Skeletal muscle tissue (tissue), 4 donors: ENCODE results near the gene PACRG. TPM values are rescaled to one million over a fixed set of nuclear protein-coding genes. Genes with fewer than 3 reads are reported as not detected.

Experiments used
- H3K27ac ChIP-seq: one replicate; pipeline ENCODE4 v1.7.0; 2013; ENCODE audit warnings: mild to moderate bottlenecking, low read depth, low read length, inconsistent platforms
- H3K27me3 ChIP-seq, 3 donors: one replicate each; pipeline ENCODE4 v1.7.0; 2013; ENCODE audit warnings: low read length in 3 of 3; ENCODE audit not compliant: control insufficient read depth in 3 of 3, insufficient read depth in 3 of 3
- H3K36me3 ChIP-seq, 3 donors: one replicate each; pipeline ENCODE4 v1.7.0; 2013; ENCODE audit warnings: low read length in 3 of 3; ENCODE audit not compliant: control insufficient read depth in 3 of 3, insufficient read depth in 3 of 3
- H3K4me1 ChIP-seq, 3 donors: one replicate each; pipeline ENCODE4 v1.7.0; 2013; ENCODE audit warnings: low read length in 3 of 3, mild to moderate bottlenecking in 3 of 3; ENCODE audit not compliant: control insufficient read depth in 3 of 3, insufficient read depth in 3 of 3
- H3K4me3 ChIP-seq, 3 donors: one replicate each; pipeline ENCODE4 v1.7.0; 2013; ENCODE audit warnings: low read length in 3 of 3
- H3K9ac ChIP-seq, 3 donors: one replicate each; pipeline ENCODE4 v1.7.0; 2013; ENCODE audit warnings: low read length in 3 of 3, mild to moderate bottlenecking in 3 of 3, moderate library complexity in 2 of 3, low read depth in 1 of 3
- H3K9me3 ChIP-seq, 3 donors: one replicate each; pipeline ENCODE4 v1.7.0; 2013; ENCODE audit warnings: low read length in 3 of 3; ENCODE audit not compliant: control insufficient read depth in 3 of 3
- total RNA-seq: library from RNA; depleted of rRNA; stranded (reverse); fragments of >200 nt; gene quantifications from one replicate; pipeline ENCODE4 v1.2.3, GENCODE V29; 2014
- donor health status: Osteomylitis.

The PACRG gene
- total RNA-seq, 1 donor from 2014 or later = 1.0 TPM

DNA sequence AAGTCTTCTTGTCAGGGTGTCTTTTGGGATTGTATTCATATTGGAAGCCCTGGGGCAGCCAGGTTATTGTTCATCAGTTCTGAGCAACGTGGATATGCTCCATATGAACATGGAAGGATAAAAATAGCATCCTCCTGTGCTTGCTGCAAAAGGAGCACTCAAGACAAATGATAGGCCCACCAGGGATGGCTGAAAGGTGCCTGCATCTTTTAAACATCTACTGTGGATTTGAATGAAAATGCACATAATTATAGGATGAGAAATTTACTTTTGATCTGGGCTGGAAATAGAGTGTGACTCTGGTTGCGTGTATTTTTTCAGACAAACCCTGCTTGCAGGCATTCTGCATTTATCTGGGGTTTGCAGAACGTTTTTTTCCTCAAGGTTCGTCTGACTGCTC lies 299.1 kb downstream of the PACRG start:
- Histone ChIP-seq H3K9me3 (peaks cover 0 to 5% (median 4%) of the 10 kb centered on the region in 3 donors), H3K4me1 (no peaks in the 10 kb centered on the region), H3K27ac (no peak overlapping the region), H3K36me3 (no peaks in the 10 kb centered on the region), H3K9ac (no peak overlapping the region), H3K27me3 (no peaks in the 10 kb centered on the region), H3K4me3 (no peak overlapping the region)

DNA sequence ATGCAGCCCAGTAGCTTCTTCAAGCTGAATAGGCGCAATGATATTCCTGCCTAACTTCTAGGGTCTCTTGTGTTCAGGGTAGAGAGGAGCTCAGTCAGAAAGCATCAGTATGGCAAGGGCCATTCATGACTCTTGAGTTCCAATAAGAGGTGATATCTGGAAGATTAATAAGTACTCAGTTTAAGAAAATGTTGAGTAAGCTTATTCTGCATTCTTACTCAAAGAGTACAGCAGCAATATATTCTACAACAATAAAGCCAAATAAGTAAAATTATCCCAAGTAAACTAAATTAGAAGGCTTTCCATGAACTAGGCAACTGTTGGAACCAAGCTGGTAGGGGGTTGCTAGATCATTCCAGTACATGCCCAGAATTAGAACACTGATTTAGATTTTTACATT lies 303.2 kb downstream of the PACRG start:
- Histone ChIP-seq H3K4me3 (no peak overlapping the region), H3K27ac (no peak overlapping the region)

GRCh38 chr6:163031931-163032330 lies 304.2 kb downstream of the PACRG start:
- Histone ChIP-seq H3K27ac (no peak overlapping the region), H3K36me3 (no peaks in the 10 kb centered on the region)

More for the DNA sequence above, 303.2 kb downstream of the PACRG start:
- H3K36me3 ChIP-seq = no peaks in the 10 kb centered on the region
- no peak overlapping the region for H3K9ac ChIP-seq
- no peaks in the 10 kb centered on the region for H3K4me1 ChIP-seq
- no peaks in the 10 kb centered on the region for H3K9me3 ChIP-seq
- no peaks in the 10 kb centered on the region for H3K27me3 ChIP-seq

GRCh38 chr6:163036160-163036645 lies 308.4 kb downstream of the PACRG start:
- Histone ChIP-seq H3K9me3 (no peaks in the 10 kb centered on the region), H3K9ac (no peak overlapping the region), H3K36me3 (no peaks in the 10 kb centered on the region), H3K4me1 (no peaks in the 10 kb centered on the region), H3K27ac (no peak overlapping the region), H3K4me3 (no peak overlapping the region), H3K27me3 (no peaks in the 10 kb centered on the region)

More at GRCh38 chr6:163031931-163032330, 304.2 kb downstream of the PACRG start:
- Histone ChIP-seq H3K4me1 (no peaks in the 10 kb centered on the region), H3K9me3 (no peaks in the 10 kb centered on the region), H3K27me3 (no peaks in the 10 kb centered on the region), H3K9ac (no peak overlapping the region), H3K4me3 (no peak overlapping the region)

DNA sequence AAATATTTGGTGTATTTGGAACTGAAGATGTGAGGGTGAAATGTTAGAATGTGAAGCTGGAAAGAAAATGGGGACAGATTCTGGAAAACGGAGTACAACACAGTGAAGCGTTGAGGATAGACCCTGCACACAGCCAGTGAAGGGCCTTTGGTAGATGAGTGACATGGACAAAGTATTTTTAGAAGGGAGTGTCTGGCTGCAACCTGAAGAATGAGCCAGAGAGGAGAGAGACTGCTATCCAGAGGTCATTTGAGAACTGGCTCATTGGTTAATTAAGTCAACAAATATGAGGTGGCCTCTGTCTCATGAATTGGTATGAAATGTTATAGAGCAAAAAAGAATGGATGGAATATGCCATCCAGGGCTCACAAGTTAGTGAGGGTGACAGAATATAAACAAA lies 310.5 kb downstream of the PACRG start:
- Histone ChIP-seq H3K36me3 (no peaks in the 10 kb centered on the region), H3K27ac (no peak overlapping the region), H3K27me3 (no peaks in the 10 kb centered on the region), H3K4me1 (no peaks in the 10 kb centered on the region), H3K9me3 (no peaks in the 10 kb centered on the region), H3K9ac (no peak overlapping the region), H3K4me3 (no peak overlapping the region)

GRCh38 chr6:163048345-163048744 lies 320.6 kb downstream of the PACRG start:
- Histone ChIP-seq H3K36me3 (no peaks in the 10 kb centered on the region), H3K4me3 (no peak overlapping the region), H3K9me3 (no peaks in the 10 kb centered on the region), H3K9ac (no peak overlapping the region), H3K27ac (no peak overlapping the region), H3K27me3 (no peaks in the 10 kb centered on the region), H3K4me1 (no peaks in the 10 kb centered on the region)

DNA sequence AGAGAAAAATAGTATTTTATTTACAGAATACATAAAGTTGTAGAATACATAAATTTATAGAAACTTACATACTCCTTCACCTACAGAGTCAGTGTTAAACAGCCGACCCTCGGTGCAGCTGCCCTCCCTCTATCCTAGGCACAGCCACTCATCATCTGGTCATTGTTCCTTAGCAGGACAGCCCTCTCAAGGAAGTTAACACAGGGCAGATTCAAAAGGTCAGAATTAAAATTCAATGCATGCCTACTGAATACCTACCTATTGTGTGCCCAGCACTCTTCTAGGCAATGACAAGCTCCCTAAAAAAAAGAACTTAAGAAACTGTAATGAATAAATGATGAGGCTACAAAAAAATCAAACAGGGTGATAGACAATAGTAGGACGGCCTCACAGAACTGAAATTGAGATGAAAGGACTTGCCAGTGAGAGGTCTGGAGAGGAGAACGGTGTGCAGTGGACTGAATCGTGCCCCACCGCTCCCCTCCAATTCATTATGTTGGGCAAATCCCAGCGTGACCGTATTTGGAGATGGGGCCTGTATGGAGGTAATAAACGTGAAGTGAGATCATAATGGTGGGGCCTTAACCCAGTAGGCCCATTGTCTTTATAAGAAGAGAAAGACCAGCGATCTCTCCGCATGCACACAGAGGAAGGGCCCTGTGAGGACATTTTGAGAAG lies 326.0 kb downstream of the PACRG start:
- no peaks in the 10 kb centered on the region for H3K9me3 ChIP-seq
- no peaks in the 10 kb centered on the region for H3K27me3 ChIP-seq
- no peak overlapping the region for H3K27ac ChIP-seq
- H3K4me1 ChIP-seq = no peaks in the 10 kb centered on the region
- no peak overlapping the region for H3K4me3 ChIP-seq
- H3K36me3 ChIP-seq = no peaks in the 10 kb centered on the region
- H3K9ac ChIP-seq = no peak overlapping the region

DNA sequence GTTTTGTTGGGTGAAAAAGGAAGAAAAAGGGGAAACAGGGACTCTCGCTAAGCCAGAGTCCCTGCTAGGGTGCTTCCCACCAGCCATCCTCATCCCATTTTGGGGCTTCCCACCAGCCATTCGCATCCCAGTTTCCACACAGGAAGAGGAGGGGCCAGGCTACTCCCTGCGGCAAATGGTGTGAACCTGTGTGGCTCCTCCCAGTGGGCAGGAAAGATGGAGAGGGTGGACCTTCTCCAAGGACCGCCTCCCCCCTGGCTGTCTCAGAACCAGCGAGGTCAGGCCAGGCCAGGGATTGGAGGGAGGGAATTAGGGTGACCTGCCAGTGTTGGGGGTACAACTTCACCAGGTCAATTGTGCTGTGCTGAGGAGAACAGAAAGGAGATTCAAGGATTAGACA lies 326.9 kb downstream of the PACRG start:
- Histone ChIP-seq H3K9me3 (no peaks in the 10 kb centered on the region), H3K4me3 (no peak overlapping the region), H3K36me3 (no peaks in the 10 kb centered on the region), H3K27me3 (no peaks in the 10 kb centered on the region), H3K27ac (no peak overlapping the region), H3K4me1 (no peaks in the 10 kb centered on the region), H3K9ac (no peak overlapping the region)

- H3K27me3 ChIP-seq = no peaks in the 10 kb centered on the region
- H3K9me3 ChIP-seq = peaks cover 0 to 2% (median 0%) of the 10 kb centered on the region in 3 donors
- no peaks in the 10 kb centered on the region for H3K36me3 ChIP-seq
- H3K4me3 ChIP-seq = no peak overlapping the region
- no peak overlapping the region for H3K27ac ChIP-seq
- H3K9ac ChIP-seq = no peak overlapping the region
- H3K4me1 ChIP-seq = no peaks in the 10 kb centered on the region
These were observed 329.5 kb downstream of the PACRG start for GRCh38 chr6:163057260-163057659.

DNA sequence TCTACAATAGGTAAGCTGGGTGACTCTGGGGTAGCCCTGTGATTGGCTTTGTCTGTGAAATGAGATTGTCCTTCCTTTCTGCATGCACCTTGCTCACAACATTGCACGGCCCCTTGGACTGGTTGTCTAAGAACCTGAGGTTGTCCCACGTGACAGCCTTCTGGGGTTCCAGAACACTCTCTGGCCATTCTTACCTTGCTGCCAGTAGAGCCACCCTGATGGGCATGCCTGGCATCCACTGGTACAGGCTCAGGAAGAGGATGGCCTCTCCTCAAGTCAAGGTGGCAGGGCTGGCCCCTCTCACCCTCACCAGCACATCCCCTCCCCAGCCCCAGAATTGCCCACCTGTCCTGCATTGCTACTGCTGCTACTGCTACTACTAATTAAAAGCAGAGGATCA lies 335.0 kb downstream of the PACRG start:
- H3K9ac ChIP-seq = no peak overlapping the region
- H3K9me3 ChIP-seq = peaks cover 0 to 2% (median 0%) of the 10 kb centered on the region in 3 donors
- no peak overlapping the region for H3K27ac ChIP-seq
- no peaks in the 10 kb centered on the region for H3K27me3 ChIP-seq
- no peaks in the 10 kb centered on the region for H3K36me3 ChIP-seq
- H3K4me3 ChIP-seq = no peak overlapping the region
- H3K4me1 ChIP-seq = no peaks in the 10 kb centered on the region
